ENCODE results near the gene FLOT1.
"Not testable (repeated sequence)": the region's sequence is repeated elsewhere in the genome, so short reads cannot be mapped to it uniquely, and the experiment has no call there.

The FLOT1 gene

GRCh38 chr6:30723159-30723842, 19.2 kb downstream of the FLOT1 start:
- not testable (repeated sequence) for DNase-seq (ENCODE audit: low read depth, low spot score)

GRCh38 chr6:30722280-30723112, 20.0 kb downstream of the FLOT1 start:
- DNase-seq (ENCODE audit: low read depth, low spot score), result no peak

GRCh38 chr6:30722025-30722279, 20.5 kb downstream of the FLOT1 start:
- DNase-seq (ENCODE audit: low read depth, low spot score), result not testable (repeated sequence)

- DNase-seq (ENCODE audit: low read depth, low spot score), result no peak
These were observed 21.1 kb downstream of the FLOT1 start for GRCh38 chr6:30721198-30722024.

- no peak for DNase-seq (ENCODE audit: low read depth, low spot score)
These were observed 21.7 kb downstream of the FLOT1 start for GRCh38 chr6:30720738-30721197.

- peak; percentile 96 for DNase-seq (ENCODE audit: low read depth, low spot score)
These were observed 22.4 kb downstream of the FLOT1 start, which contains the start of gene TUBB for GRCh38 chr6:30719791-30720737. TSS of gene TUBB (plus strand) at chr6:30720352. CDS start at chr6:30720507, 155 bp downstream.

GRCh38 chr6:30719356-30719755, 23.1 kb downstream of the FLOT1 start:
- DNase-seq (ENCODE audit: low read depth, low spot score), result no peak

- not testable (repeated sequence) for DNase-seq (ENCODE audit: low read depth, low spot score)
These were observed 24.4 kb downstream of the FLOT1 start for GRCh38 chr6:30717845-30718720.

GRCh38 chr6:30717129-30717844, 25.2 kb downstream of the FLOT1 start, which contains the start of gene MDC1:
TSS of gene MDC1 (minus strand) at chr6:30717281. CDS start at chr6:30715175, 2,106 bp downstream.
- DNase-seq (ENCODE audit: low read depth, low spot score), result peak; percentile 99

- DNase-seq (ENCODE audit: low read depth, low spot score), result no peak
These were observed 25.7 kb downstream of the FLOT1 start for GRCh38 chr6:30716879-30717128.

GRCh38 chr6:30714263-30714662, 28.2 kb downstream of the FLOT1 start:
- no peak for DNase-seq (ENCODE audit: low read depth, low spot score)

GRCh38 chr6:30712441-30712945, 30.0 kb downstream of the FLOT1 start:
- no peak for DNase-seq (ENCODE audit: low read depth, low spot score)

GRCh38 chr6:30711758-30712380, 30.6 kb downstream of the FLOT1 start:
- DNase-seq (ENCODE audit: low read depth, low spot score), result no peak

GRCh38 chr6:30709101-30709868, 33.2 kb downstream of the FLOT1 start:
- DNase-seq (ENCODE audit: low read depth, low spot score), result no peak

GRCh38 chr6:30707281-30707850, 35.1 kb downstream of the FLOT1 start:
- no peak for DNase-seq (ENCODE audit: low read depth, low spot score)

- DNase-seq (ENCODE audit: low read depth, low spot score), result no peak
These were observed 36.9 kb downstream of the FLOT1 start for GRCh38 chr6:30705620-30706019.

- no peak for DNase-seq (ENCODE audit: low read depth, low spot score)
These were observed 38.7 kb downstream of the FLOT1 start for GRCh38 chr6:30703821-30704220.

GRCh38 chr6:30703011-30703410, 39.5 kb downstream of the FLOT1 start:
- DNase-seq (ENCODE audit: low read depth, low spot score), result no peak
